GM12878 (cell line): ENCODE measurements around the gene UNC13D. TPM values are rescaled to one million over a fixed set of nuclear protein-coding genes. Genes with fewer than 3 reads are reported as not detected.

Experiments
- ATAC-seq: fragments of 200-7000 bp; cut with Tn5 transposase; 3 replicates; pipeline ENCODE4 v1.9.1; 2020; ENCODE audit warnings: mild to moderate bottlenecking, moderate library complexity
- BruUV-seq: library from RNA; stranded (reverse); fragments of 400-500 nt; replicated peaks from 2 replicates; lab custom pipeline; 2021; lab: Mats Ljungman, UMichigan
- CTCF ChIA-PET: fragments of 300-600 bp; sonication (Branson Sonifier 250); formaldehyde crosslinking; extraction: SDS; loops from one replicate; lab custom pipeline; 2021; ENCODE audit warnings: inconsistent platforms; lab: Yijun Ruan, JAX
- POLR2A ChIA-PET: fragments of 350-600 bp; formaldehyde crosslinking; extraction: SDS; loops from one replicate; lab custom pipeline; 2021; ENCODE audit warnings: inconsistent platforms; lab: Charles Lee
- RAD21 ChIA-PET: fragments of 300-600 bp; sonication (Branson Sonifier 250); formaldehyde crosslinking; loops from one replicate; lab custom pipeline; 2023; ENCODE audit warnings: antibody characterized with exemption; ENCODE audit not compliant: unreplicated experiment; lab: Charles Lee
- SMC1A ChIA-PET: fragments of 300-600 bp; sonication (Branson Sonifier 250); formaldehyde crosslinking; loops from one replicate; lab custom pipeline; 2023; ENCODE audit not compliant: unreplicated experiment, uncharacterized antibody; lab: Charles Lee
- DNase-seq: peaks from one replicate; pipeline ENCODE4 v3.0.0-alpha.2; 2011; ENCODE audit warnings: low read depth, low spot score
- FAIRE-seq: peaks from 3 replicates; lab custom pipeline; 2011; peaks lifted over from hg19 to GRCh38; lab: Jason Lieb, UNC
- H2AFZ ChIP-seq: 2 replicates; pipeline ENCODE4 v1.6.0; 2011; ENCODE audit warnings: low read depth, low read length, control low read depth; ENCODE audit not compliant: control insufficient read depth
- H3K27ac ChIP-seq: 2 replicates; pipeline ENCODE4 v1.5.1; 2011; ENCODE audit warnings: control low read depth; ENCODE audit not compliant: control insufficient read depth, insufficient read depth
- H3K27me3 ChIP-seq, 2 experiments: replicated peaks in 1 of 2; 2 replicates each; pipeline versions ENCODE4 v1.6.0 to v1.6.1; 2011; ENCODE audit warnings: low read length in 1 of 2; ENCODE audit not compliant: control insufficient read depth in 2 of 2, insufficient read depth in 2 of 2
- H3K36me3 ChIP-seq, 2 experiments: 2 replicates each; pipeline ENCODE4 v1.5.1; 2011; ENCODE audit warnings: low read length in 1 of 2; ENCODE audit not compliant: control insufficient read depth in 2 of 2, insufficient read depth in 2 of 2
- H3K4me1 ChIP-seq: 2 replicates; pipeline ENCODE4 v1.6.1; 2011; ENCODE audit warnings: mild to moderate bottlenecking, low read length, moderate library complexity, mixed read lengths; ENCODE audit not compliant: control insufficient read depth, insufficient read depth
- H3K4me2 ChIP-seq: 2 replicates; pipeline ENCODE4 v1.6.0; 2011; ENCODE audit warnings: control low read depth; ENCODE audit not compliant: control insufficient read depth, insufficient read depth
- H3K4me3 ChIP-seq: fragments of 200-600 bp; sonication (generic); 2 replicates; pipeline ENCODE4 v1.5.1; 2016
- H3K79me2 ChIP-seq: 2 replicates; pipeline ENCODE4 v1.6.0; 2011; ENCODE audit warnings: low read length; ENCODE audit not compliant: control insufficient read depth, insufficient read depth
- H3K9ac ChIP-seq: 2 replicates; pipeline ENCODE4 v1.8.0; 2011; ENCODE audit warnings: low read length, control low read depth, mixed read lengths; ENCODE audit not compliant: control insufficient read depth, insufficient read depth
- H3K9me3 ChIP-seq: replicated peaks from 3 replicates; pipeline ENCODE4 v1.5.1; 2011; ENCODE audit warnings: mild to moderate bottlenecking, low read length; ENCODE audit not compliant: control insufficient read depth, insufficient read depth
- H4K20me1 ChIP-seq: 2 replicates; pipeline ENCODE4 v1.6.0; 2011; ENCODE audit not compliant: control insufficient read depth, insufficient read depth
- BRCA1 ChIP-seq: IDR thresholded peaks from 2 replicates; pipeline ENCODE4 v1.6.1; 2011; ENCODE audit warnings: low read depth, low read length, improper control_type of control experiment
- CBFB ChIP-seq: IDR thresholded peaks from 2 replicates; pipeline ENCODE4 v1.6.1; 2016; ENCODE audit warnings: antibody characterized with exemption, low read depth
- MYB ChIP-seq: fragments of 150-350 bp; IDR thresholded peaks from 2 replicates; pipeline ENCODE4 v1.6.1; 2014; ENCODE audit warnings: mild to moderate bottlenecking, low read depth, low read length, borderline replicate concordance
- NFYA ChIP-seq: IDR thresholded peaks from 2 replicates; pipeline ENCODE4 v1.6.1; 2011; ENCODE audit warnings: low read depth, mild to moderate bottlenecking, low read length, improper control_type of control experiment, borderline replicate concordance
- RELA ChIP-seq: fragments of 450-650 bp; IDR thresholded peaks from 2 replicates; pipeline ENCODE4 v1.8.0; 2014; ENCODE audit warnings: borderline replicate concordance; ENCODE audit not compliant: partially characterized antibody
- SIX5 ChIP-seq: IDR thresholded peaks from 2 replicates; pipeline ENCODE4 v1.6.1; 2011; ENCODE audit warnings: mild to moderate bottlenecking, low read depth, low read length, moderate library complexity; ENCODE audit not compliant: severe bottlenecking
- ZZZ3 ChIP-seq: IDR thresholded peaks from 2 replicates; pipeline ENCODE4 v1.6.1; 2011; ENCODE audit warnings: low read depth; ENCODE audit not compliant: control insufficient read depth, insufficient read length
- WGBS: methylation state at CpG from one replicate; pipeline ENCODE4 v1.1.6; 2016; ENCODE audit warnings: low lambda C conversion rate; ENCODE audit not compliant: insufficient replicate concordance, insufficient coverage; ENCODE audit errors: missing lambda C conversion rate; 5-methylcytosine and 5-hydroxymethylcytosine counted together
- in situ Hi-C: fragments of 300-500 bp; cut with MboI; formaldehyde crosslinking; loops from 9 replicates; pipeline ENCODE4 v1.14.3; 2018; ENCODE audit warnings: mixed read lengths
- intact Hi-C: fragments of 100-400 bp; cut with micrococcal nuclease; formaldehyde crosslinking; loops from one replicate; pipeline ENCODE4 v1.14.2; 2022; ENCODE audit not compliant: unreplicated experiment
- polyA plus RNA-seq, 11 experiments: library from polyadenylated mRNA; depleted of rRNA in 4 of 11; unstranded in 6 of 11; stranded (reverse) in 5 of 11; fragments of >200 nt; fragmentation: Nextera tagmentation in 4 of 11; fragmentation: Illumina TruSeq in 1 of 11; extraction: Ambion mirVana in 4 of 11; extraction: Trizol in 1 of 11; gene quantifications; 1 replicate in 1 of 11; 2 replicates in 10 of 11; pipeline versions ENCODE4 v1.2.1 to v1.2.3, GENCODE V29; 2011 to 2016; ENCODE audit warnings: inconsistent platforms in 2 of 11, missing spikeins in 2 of 11, low read depth in 1 of 11
- total RNA-seq, 4 experiments: library from RNA; depleted of rRNA in 3 of 4; stranded (reverse); fragments of >200 nt in 3 of 4; fragmentation: Illumina TruSeq in 1 of 4; extraction: Trizol in 1 of 4; gene quantifications; 2 replicates each; pipeline versions ENCODE4 v1.2.1 to v1.2.3, GENCODE V29; 2013 to 2021
- TF ChIP-seq, protein P1 (sequence below): fragments of 450-650 bp; IDR thresholded peaks from 2 replicates; pipeline ENCODE4 v1.6.1; 2018; ENCODE audit warnings: mild to moderate bottlenecking, low read depth, moderate library complexity; ENCODE audit not compliant: partially characterized antibody
- TF ChIP-seq, protein P2 (sequence below): fragments of 450-650 bp; IDR thresholded peaks from 2 replicates; pipeline ENCODE4 v1.6.1; 2017; ENCODE audit warnings: antibody characterized with exemption, mild to moderate bottlenecking, moderate library complexity
- TF ChIP-seq, protein P3 (sequence below): fragments of 150-350 bp; IDR thresholded peaks from 2 replicates; pipeline ENCODE4 v1.6.1; 2016; ENCODE audit warnings: low read depth, low read length

UNC13D gene
- total and polyA plus RNA-seq, 10 of the 15 experiments (the other 5 are each of a cell fraction or from before 2014, with no cell fraction given): 0.32 to 63.9 (median 25.2) TPM

DNA sequence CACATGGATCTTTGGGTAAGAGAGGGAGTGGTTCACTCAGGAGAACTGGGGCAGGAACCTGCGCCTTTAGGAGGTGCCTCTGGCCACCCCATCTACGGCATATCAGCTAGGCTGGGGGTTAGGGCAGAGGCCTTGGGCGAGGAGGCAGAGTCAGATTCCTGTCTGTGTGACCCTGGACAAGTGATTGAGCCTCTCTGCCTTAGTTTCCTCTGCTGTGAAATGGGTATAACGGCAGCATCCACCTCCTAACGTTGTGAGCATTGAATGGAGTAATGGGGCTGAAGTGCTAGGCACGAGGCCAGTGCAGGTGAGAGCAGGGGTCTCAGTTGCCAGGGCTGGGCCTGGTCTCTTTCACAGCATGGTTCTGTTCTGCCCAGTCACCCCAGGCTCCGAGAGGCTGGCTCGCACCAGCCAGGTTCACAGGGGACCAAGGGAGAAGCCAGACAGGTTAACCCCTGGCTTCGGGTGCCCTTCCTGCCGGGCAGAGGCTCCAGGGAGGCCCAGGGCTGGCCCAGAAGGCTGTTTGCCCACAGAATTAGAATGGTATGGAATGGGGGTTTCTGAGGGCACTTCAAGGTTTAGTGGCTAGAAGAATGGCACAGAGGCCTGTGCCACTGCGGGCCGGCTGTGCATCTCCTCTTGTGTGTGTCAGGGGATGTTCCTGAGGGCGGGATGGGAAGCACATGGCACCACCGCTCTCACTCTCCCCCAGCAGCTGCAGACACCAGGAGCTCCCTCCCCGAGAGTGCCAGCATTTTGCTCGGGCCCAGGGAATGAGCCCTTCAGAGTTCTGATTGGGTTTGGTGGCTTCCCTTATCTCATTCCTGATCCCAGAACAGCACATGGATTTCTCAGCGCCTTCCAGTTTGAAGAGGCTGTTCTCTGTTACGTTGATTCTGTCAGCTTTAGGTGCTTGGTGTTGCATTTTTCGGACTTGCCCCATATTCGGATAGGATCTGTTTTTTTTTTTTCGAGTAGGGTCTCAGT, 23.8 kb downstream of the UNC13D start (continued):
- TF ChIP-seq, protein P1, sequence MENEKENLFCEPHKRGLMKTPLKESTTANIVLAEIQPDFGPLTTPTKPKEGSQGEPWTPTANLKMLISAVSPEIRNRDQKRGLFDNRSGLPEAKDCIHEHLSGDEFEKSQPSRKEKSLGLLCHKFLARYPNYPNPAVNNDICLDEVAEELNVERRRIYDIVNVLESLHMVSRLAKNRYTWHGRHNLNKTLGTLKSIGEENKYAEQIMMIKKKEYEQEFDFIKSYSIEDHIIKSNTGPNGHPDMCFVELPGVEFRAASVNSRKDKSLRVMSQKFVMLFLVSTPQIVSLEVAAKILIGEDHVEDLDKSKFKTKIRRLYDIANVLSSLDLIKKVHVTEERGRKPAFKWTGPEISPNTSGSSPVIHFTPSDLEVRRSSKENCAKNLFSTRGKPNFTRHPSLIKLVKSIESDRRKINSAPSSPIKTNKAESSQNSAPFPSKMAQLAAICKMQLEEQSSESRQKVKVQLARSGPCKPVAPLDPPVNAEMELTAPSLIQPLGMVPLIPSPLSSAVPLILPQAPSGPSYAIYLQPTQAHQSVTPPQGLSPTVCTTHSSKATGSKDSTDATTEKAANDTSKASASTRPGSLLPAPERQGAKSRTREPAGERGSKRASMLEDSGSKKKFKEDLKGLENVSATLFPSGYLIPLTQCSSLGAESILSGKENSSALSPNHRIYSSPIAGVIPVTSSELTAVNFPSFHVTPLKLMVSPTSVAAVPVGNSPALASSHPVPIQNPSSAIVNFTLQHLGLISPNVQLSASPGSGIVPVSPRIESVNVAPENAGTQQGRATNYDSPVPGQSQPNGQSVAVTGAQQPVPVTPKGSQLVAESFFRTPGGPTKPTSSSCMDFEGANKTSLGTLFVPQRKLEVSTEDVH: no peak
- TF ChIP-seq, protein P2, sequence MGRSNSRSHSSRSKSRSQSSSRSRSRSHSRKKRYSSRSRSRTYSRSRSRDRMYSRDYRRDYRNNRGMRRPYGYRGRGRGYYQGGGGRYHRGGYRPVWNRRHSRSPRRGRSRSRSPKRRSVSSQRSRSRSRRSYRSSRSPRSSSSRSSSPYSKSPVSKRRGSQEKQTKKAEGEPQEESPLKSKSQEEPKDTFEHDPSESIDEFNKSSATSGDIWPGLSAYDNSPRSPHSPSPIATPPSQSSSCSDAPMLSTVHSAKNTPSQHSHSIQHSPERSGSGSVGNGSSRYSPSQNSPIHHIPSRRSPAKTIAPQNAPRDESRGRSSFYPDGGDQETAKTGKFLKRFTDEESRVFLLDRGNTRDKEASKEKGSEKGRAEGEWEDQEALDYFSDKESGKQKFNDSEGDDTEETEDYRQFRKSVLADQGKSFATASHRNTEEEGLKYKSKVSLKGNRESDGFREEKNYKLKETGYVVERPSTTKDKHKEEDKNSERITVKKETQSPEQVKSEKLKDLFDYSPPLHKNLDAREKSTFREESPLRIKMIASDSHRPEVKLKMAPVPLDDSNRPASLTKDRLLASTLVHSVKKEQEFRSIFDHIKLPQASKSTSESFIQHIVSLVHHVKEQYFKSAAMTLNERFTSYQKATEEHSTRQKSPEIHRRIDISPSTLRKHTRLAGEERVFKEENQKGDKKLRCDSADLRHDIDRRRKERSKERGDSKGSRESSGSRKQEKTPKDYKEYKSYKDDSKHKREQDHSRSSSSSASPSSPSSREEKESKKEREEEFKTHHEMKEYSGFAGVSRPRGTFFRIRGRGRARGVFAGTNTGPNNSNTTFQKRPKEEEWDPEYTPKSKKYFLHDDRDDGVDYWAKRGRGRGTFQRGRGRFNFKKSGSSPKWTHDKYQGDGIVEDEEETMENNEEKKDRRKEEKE: no peak
- no peak for TF ChIP-seq ZZZ3
- TF ChIP-seq, all 136 proteins: peak for 0

DNA sequence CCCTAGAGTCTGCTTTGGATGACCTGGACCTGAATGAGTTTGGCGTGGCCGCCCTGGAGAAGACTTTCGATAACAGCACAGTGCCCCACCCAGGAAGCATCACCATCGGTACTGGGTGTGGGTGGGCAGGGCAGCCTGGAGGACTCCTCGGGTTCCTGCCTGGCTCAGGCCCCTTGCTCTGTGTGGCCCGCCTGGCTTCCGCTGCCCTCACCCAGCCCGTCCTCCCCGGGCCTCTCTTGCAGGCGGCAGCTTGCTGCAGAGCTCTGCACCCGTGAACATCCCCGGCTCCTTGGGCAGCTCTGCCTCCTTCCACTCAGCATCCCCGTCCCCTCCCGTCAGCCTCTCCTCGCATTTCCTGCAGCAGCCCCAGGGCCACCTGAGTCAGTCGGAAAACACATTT, 24.5 kb downstream of the UNC13D start:
- no peak for ATAC-seq
- ChIA-PET CTCF (interaction anchor here (1.6 kb wide), 1 partner anchor 40 kb away, joined by 4 read pairs; no protein-coding TSS in a partner anchor), POLR2A (no interaction called here), RAD21 (no interaction called here), SMC1A (no interaction called here)
- intact Hi-C loops: no loop called here
- BruUV-seq: no TSS peak
- no peaks in the 10 kb centered on the region for H3K79me2 ChIP-seq
- H3K4me1 ChIP-seq: no peaks in the 10 kb centered on the region
- H3K4me3 ChIP-seq: no peak overlapping the region
- DNase-seq: no peak
- H3K9ac ChIP-seq: no peak overlapping the region
- H3K9me3 ChIP-seq: no peaks in the 10 kb centered on the region
- H4K20me1 ChIP-seq: no peaks in the 10 kb centered on the region
- no peak overlapping the region for H3K4me2 ChIP-seq
- H3K27me3 ChIP-seq: no peaks in the 10 kb centered on the region
- no peak overlapping the region for H2AFZ ChIP-seq
- FAIRE-seq: no peak
- 86% methylated on average over 15 of the region's 16 CpGs for WGBS
- peaks cover 23 to 30% of the 10 kb centered on the region in 2 experiments; a peak in 3 of 4 replicates for H3K36me3 ChIP-seq
- in situ Hi-C loops: no loop called here
- H3K27ac ChIP-seq: no peak overlapping the region
- TF ChIP-seq RELA (no peak), BRCA1 (no peak), MYB (no peak), CBFB (no peak), SIX5 (no peak), NFYA (no peak)
- TF ChIP-seq, protein P3, sequence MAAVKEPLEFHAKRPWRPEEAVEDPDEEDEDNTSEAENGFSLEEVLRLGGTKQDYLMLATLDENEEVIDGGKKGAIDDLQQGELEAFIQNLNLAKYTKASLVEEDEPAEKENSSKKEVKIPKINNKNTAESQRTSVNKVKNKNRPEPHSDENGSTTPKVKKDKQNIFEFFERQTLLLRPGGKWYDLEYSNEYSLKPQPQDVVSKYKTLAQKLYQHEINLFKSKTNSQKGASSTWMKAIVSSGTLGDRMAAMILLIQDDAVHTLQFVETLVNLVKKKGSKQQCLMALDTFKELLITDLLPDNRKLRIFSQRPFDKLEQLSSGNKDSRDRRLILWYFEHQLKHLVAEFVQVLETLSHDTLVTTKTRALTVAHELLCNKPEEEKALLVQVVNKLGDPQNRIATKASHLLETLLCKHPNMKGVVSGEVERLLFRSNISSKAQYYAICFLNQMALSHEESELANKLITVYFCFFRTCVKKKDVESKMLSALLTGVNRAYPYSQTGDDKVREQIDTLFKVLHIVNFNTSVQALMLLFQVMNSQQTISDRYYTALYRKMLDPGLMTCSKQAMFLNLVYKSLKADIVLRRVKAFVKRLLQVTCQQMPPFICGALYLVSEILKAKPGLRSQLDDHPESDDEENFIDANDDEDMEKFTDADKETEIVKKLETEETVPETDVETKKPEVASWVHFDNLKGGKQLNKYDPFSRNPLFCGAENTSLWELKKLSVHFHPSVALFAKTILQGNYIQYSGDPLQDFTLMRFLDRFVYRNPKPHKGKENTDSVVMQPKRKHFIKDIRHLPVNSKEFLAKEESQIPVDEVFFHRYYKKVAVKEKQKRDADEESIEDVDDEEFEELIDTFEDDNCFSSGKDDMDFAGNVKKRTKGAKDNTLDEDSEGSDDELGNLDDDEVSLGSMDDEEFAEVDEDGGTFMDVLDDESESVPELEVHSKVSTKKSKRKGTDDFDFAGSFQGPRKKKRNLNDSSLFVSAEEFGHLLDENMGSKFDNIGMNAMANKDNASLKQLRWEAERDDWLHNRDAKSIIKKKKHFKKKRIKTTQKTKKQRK: no peak
